ENCODE measurements around the gene HEXD.

Gene HEXD

DNA sequence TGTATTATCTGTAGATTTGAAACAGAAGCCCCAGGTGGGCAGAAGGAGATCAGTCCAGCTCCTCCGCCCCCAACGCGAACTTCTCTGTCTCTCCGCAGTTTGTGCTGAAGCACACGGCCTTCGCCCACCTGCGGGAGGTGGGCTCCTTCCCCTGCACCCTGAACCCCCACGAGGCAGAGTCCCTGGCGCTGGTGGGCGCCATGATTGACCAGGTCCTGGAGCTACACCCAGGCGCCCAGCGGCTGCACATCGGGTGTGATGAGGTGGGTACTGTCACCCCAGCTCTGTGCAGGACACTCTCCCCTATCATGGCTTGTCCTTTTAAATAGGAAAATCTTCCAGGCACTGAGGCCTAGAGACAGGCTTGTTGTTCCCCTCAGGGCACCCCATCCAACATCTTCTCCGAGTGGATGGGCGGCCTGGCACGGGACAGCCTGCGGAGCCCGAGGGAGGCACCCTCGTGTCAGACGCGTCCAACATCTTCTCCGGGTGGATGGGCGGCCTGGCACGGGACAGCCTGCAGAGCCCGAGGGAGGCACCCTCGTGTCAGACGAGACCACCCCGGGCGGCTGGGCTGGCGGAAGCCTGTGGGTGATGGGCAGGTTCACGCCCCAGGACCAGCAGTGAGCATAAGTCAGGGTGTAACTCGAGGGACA, 15.5 kb downstream of the HEXD start:
- H3K18ac ChIP-seq (ENCODE audit: low read depth in 1 of 2, low read length in 2 of 2) = no peak overlapping the region
- no peak overlapping the region for H3K4me2 ChIP-seq (ENCODE audit: low read length, poor library complexity, severe bottlenecking)
- H3K4ac ChIP-seq (ENCODE audit: low read depth in 1 of 2, low read length in 2 of 2) = no peak overlapping the region
- no peak overlapping the region for H4K8ac ChIP-seq (ENCODE audit: low read length)
- H3K4me3 ChIP-seq (ENCODE audit: insufficient read depth in 1 of 2, low read depth in 1 of 2, low read length in 2 of 2) = no peak overlapping the region
- peaks cover 8 to 42% of the 10 kb centered on the region in 2 experiments for H3K36me3 ChIP-seq (ENCODE audit: control insufficient read depth in 1 of 2, insufficient read depth in 2 of 2, low read depth in 1 of 2, low read length in 2 of 2)
- H3K14ac ChIP-seq (ENCODE audit: low read length in 2 of 2) = no peak overlapping the region
- H3K9me3 ChIP-seq (ENCODE audit: control insufficient read depth, low read length) = no peaks in the 10 kb centered on the region
- H3K23ac ChIP-seq (ENCODE audit: low read length in 2 of 2) = no peak overlapping the region
- no peaks in the 10 kb centered on the region for H3K79me1 ChIP-seq (replicated peaks; ENCODE audit: low read length, poor library complexity, severe bottlenecking)
- H2AFZ ChIP-seq (ENCODE audit: low read depth, low read length) = no peak overlapping the region
- H2BK15ac ChIP-seq (ENCODE audit: low read depth, poor library complexity, severe bottlenecking) = no peak overlapping the region
- H2AK5ac ChIP-seq (ENCODE audit: low read length, severe bottlenecking) = no peak overlapping the region
- H2BK5ac ChIP-seq (ENCODE audit: low read depth, low read length, poor library complexity, severe bottlenecking) = no peak overlapping the region
- H3K27ac ChIP-seq (ENCODE audit: low read length, poor library complexity, severe bottlenecking) = no peak overlapping the region
- no peak overlapping the region for H2BK120ac ChIP-seq (ENCODE audit: low read depth, low read length)
- no peak overlapping the region for H2BK12ac ChIP-seq (ENCODE audit: low read length in 2 of 2)
- 93% methylated on average over 32 of the region's 32 CpGs for WGBS
- H3K27me3 ChIP-seq (ENCODE audit: control insufficient read depth in 1 of 2, insufficient read depth in 1 of 2, low read length in 2 of 2) = no peaks in the 10 kb centered on the region
- H4K91ac ChIP-seq (ENCODE audit: low read length) = no peak overlapping the region
- DNase-seq = no peak
- H3K9ac ChIP-seq (ENCODE audit: low read length) = no peak overlapping the region
- peaks cover 21% of the 10 kb centered on the region for H3K4me1 ChIP-seq (ENCODE audit: control insufficient read depth, insufficient read depth, low read depth, low read length)

DNA sequence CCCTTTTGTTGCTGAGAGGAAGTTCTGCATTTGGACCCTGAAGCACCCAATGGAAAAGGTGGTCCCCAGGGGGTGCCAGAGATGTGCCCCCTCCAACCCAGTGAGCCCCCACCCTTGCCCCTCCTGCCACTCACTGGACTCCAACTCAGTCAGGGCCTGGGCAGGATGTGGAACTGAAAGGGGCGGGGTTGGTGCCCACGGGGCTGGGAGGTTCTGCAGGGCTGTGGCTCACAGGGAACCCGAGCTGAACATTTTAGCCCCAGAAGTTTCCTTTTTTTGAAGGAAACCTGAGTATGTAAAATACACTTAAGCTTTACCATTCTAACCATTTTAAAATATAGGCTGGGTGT, 16.0 kb downstream of the HEXD start:
- Histone ChIP-seq H2AFZ (ENCODE audit: low read depth, low read length) (no peak overlapping the region), H3K9me3 (ENCODE audit: control insufficient read depth, low read length) (no peaks in the 10 kb centered on the region), H4K91ac (ENCODE audit: low read length) (no peak overlapping the region), H3K4me1 (ENCODE audit: control insufficient read depth, insufficient read depth, low read depth, low read length) (peaks cover 21% of the 10 kb centered on the region), H3K4me3 (ENCODE audit: insufficient read depth in 1 of 2, low read depth in 1 of 2, low read length in 2 of 2) (no peak overlapping the region), H4K8ac (ENCODE audit: low read length) (no peak overlapping the region), H3K18ac (ENCODE audit: low read depth in 1 of 2, low read length in 2 of 2) (no peak overlapping the region), H3K23ac (ENCODE audit: low read length in 2 of 2) (no peak overlapping the region), H3K36me3 (ENCODE audit: control insufficient read depth in 1 of 2, insufficient read depth in 2 of 2, low read depth in 1 of 2, low read length in 2 of 2) (peaks cover 8 to 47% of the 10 kb centered on the region in 2 experiments), H2BK15ac (ENCODE audit: low read depth, poor library complexity, severe bottlenecking) (no peak overlapping the region), H3K9ac (ENCODE audit: low read length) (no peak overlapping the region), H2BK12ac (ENCODE audit: low read length in 2 of 2) (no peak overlapping the region), H2BK120ac (ENCODE audit: low read depth, low read length) (no peak overlapping the region), H3K14ac (ENCODE audit: low read length in 2 of 2) (no peak overlapping the region), H3K79me1 (replicated peaks; ENCODE audit: low read length, poor library complexity, severe bottlenecking) (no peaks in the 10 kb centered on the region), H3K4ac (ENCODE audit: low read depth in 1 of 2, low read length in 2 of 2) (no peak overlapping the region), H3K27me3 (ENCODE audit: control insufficient read depth in 1 of 2, insufficient read depth in 1 of 2, low read length in 2 of 2) (no peaks in the 10 kb centered on the region), H2AK5ac (ENCODE audit: low read length, severe bottlenecking) (no peak overlapping the region), H3K27ac (ENCODE audit: low read length, poor library complexity, severe bottlenecking) (no peak overlapping the region), H3K4me2 (ENCODE audit: low read length, poor library complexity, severe bottlenecking) (no peak overlapping the region), H2BK5ac (ENCODE audit: low read depth, low read length, poor library complexity, severe bottlenecking) (no peak overlapping the region)
- no CpG with 5 or more reads among the region's 3 CpGs for WGBS
- no peak for DNase-seq

DNA sequence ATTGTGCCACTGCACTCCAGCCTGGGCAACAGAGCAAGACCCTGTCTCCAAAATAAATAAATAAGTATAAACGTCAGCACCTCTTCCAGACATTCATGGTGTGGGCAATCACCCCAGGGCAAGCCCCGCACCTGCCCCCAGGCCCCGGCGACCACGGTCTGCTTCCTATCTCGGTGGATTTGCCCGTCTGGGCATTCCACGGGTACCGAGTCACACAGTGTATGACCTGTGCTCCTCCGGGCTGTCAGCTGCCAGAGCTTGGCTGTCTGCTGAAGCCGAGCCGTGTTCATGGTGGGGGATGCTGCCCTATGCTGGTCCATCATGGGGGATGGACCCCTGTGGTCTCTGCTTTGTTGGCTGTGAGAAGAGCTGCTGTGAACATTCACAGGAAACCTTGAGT, 17.0 kb downstream of the HEXD start:
- no peaks in the 10 kb centered on the region for H3K27me3 ChIP-seq (ENCODE audit: control insufficient read depth in 1 of 2, insufficient read depth in 1 of 2, low read length in 2 of 2)
- H3K36me3 ChIP-seq (ENCODE audit: control insufficient read depth in 1 of 2, insufficient read depth in 2 of 2, low read depth in 1 of 2, low read length in 2 of 2) = peaks cover 8 to 47% of the 10 kb centered on the region in 2 experiments
- no peak overlapping the region for H2AK5ac ChIP-seq (ENCODE audit: low read length, severe bottlenecking)
- H3K14ac ChIP-seq (ENCODE audit: low read length in 2 of 2) = no peak overlapping the region
- H3K4me2 ChIP-seq (ENCODE audit: low read length, poor library complexity, severe bottlenecking) = no peak overlapping the region
- WGBS = 71% methylated on average over 12 of the region's 12 CpGs
- H3K27ac ChIP-seq (ENCODE audit: low read length, poor library complexity, severe bottlenecking) = no peak overlapping the region
- no peak overlapping the region for H3K18ac ChIP-seq (ENCODE audit: low read depth in 1 of 2, low read length in 2 of 2)
- H3K9me3 ChIP-seq (ENCODE audit: control insufficient read depth, low read length) = no peaks in the 10 kb centered on the region
- H3K4me1 ChIP-seq (ENCODE audit: control insufficient read depth, insufficient read depth, low read depth, low read length) = peaks cover 20% of the 10 kb centered on the region
- no peak overlapping the region for H3K4ac ChIP-seq (ENCODE audit: low read depth in 1 of 2, low read length in 2 of 2)
- no peak overlapping the region for H2BK120ac ChIP-seq (ENCODE audit: low read depth, low read length)
- H2BK5ac ChIP-seq (ENCODE audit: low read depth, low read length, poor library complexity, severe bottlenecking) = no peak overlapping the region
- H4K8ac ChIP-seq (ENCODE audit: low read length) = no peak overlapping the region
- H3K4me3 ChIP-seq (ENCODE audit: insufficient read depth in 1 of 2, low read depth in 1 of 2, low read length in 2 of 2) = no peak overlapping the region
- H2BK15ac ChIP-seq (ENCODE audit: low read depth, poor library complexity, severe bottlenecking) = no peak overlapping the region
- no peak overlapping the region for H2AFZ ChIP-seq (ENCODE audit: low read depth, low read length)
- H4K91ac ChIP-seq (ENCODE audit: low read length) = no peak overlapping the region
- no peak overlapping the region for H2BK12ac ChIP-seq (ENCODE audit: low read length in 2 of 2)
- H3K79me1 ChIP-seq (replicated peaks; ENCODE audit: low read length, poor library complexity, severe bottlenecking) = no peaks in the 10 kb centered on the region
- peak; percentile 9 for DNase-seq
- H3K23ac ChIP-seq (ENCODE audit: low read length in 2 of 2) = no peak overlapping the region
- no peak overlapping the region for H3K9ac ChIP-seq (ENCODE audit: low read length)

- H3K9me3 ChIP-seq (ENCODE audit: control insufficient read depth, low read length) = no peaks in the 10 kb centered on the region
- H3K36me3 ChIP-seq (ENCODE audit: control insufficient read depth in 1 of 2, insufficient read depth in 2 of 2, low read depth in 1 of 2, low read length in 2 of 2) = peaks cover 8 to 51% of the 10 kb centered on the region in 2 experiments
- H3K18ac ChIP-seq (ENCODE audit: low read depth in 1 of 2, low read length in 2 of 2) = no peak overlapping the region
- H2BK120ac ChIP-seq (ENCODE audit: low read depth, low read length) = no peak overlapping the region
- no peak overlapping the region for H3K4me2 ChIP-seq (ENCODE audit: low read length, poor library complexity, severe bottlenecking)
- no peak overlapping the region for H3K27ac ChIP-seq (ENCODE audit: low read length, poor library complexity, severe bottlenecking)
- H3K14ac ChIP-seq (ENCODE audit: low read length in 2 of 2) = no peak overlapping the region
- no peak overlapping the region for H3K4me3 ChIP-seq (ENCODE audit: insufficient read depth in 1 of 2, low read depth in 1 of 2, low read length in 2 of 2)
- no peak overlapping the region for H2AK5ac ChIP-seq (ENCODE audit: low read length, severe bottlenecking)
- H3K79me1 ChIP-seq (replicated peaks; ENCODE audit: low read length, poor library complexity, severe bottlenecking) = no peaks in the 10 kb centered on the region
- H4K91ac ChIP-seq (ENCODE audit: low read length) = no peak overlapping the region
- H2BK12ac ChIP-seq (ENCODE audit: low read length in 2 of 2) = no peak overlapping the region
- WGBS = 94% methylated on average over 42 of the region's 43 CpGs
- no peak overlapping the region for H4K8ac ChIP-seq (ENCODE audit: low read length)
- H3K4ac ChIP-seq (ENCODE audit: low read depth in 1 of 2, low read length in 2 of 2) = no peak overlapping the region
- DNase-seq = no peak
- no peak overlapping the region for H2BK5ac ChIP-seq (ENCODE audit: low read depth, low read length, poor library complexity, severe bottlenecking)
- no peak overlapping the region for H2BK15ac ChIP-seq (ENCODE audit: low read depth, poor library complexity, severe bottlenecking)
- H3K23ac ChIP-seq (ENCODE audit: low read length in 2 of 2) = no peak overlapping the region
- peaks cover 22% of the 10 kb centered on the region for H3K4me1 ChIP-seq (ENCODE audit: control insufficient read depth, insufficient read depth, low read depth, low read length)
- H2AFZ ChIP-seq (ENCODE audit: low read depth, low read length) = no peak overlapping the region
- H3K9ac ChIP-seq (ENCODE audit: low read length) = no peak overlapping the region
- H3K27me3 ChIP-seq (ENCODE audit: control insufficient read depth in 1 of 2, insufficient read depth in 1 of 2, low read length in 2 of 2) = no peaks in the 10 kb centered on the region
Observed at GRCh38 chr17:82435601-82436583, 17.7 kb downstream of the HEXD start.
